Skeletal muscle satellite cell (primary cell): ENCODE measurements around the gene TMEM117.

Experiments used
- H3K27me3 ChIP-seq: 2 replicates; pipeline ENCODE4 v1.7.0; 2013; ENCODE audit warnings: low read length; ENCODE audit not compliant: control insufficient read depth, insufficient read depth
- H3K36me3 ChIP-seq: 2 replicates; pipeline ENCODE4 v1.7.0; 2013; ENCODE audit warnings: mild to moderate bottlenecking, control low read depth, low read length; ENCODE audit not compliant: insufficient read depth
- H3K4me1 ChIP-seq: 2 replicates; pipeline ENCODE4 v1.7.0; 2013; ENCODE audit warnings: low read length; ENCODE audit not compliant: control insufficient read depth, insufficient read depth
- H3K4me2 ChIP-seq: 2 replicates; pipeline ENCODE4 v1.7.0; 2013; ENCODE audit warnings: mild to moderate bottlenecking, low read length
- H3K4me3 ChIP-seq: 2 replicates; pipeline ENCODE4 v1.7.0; 2013; ENCODE audit warnings: low read length
- H3K9ac ChIP-seq: 2 replicates; pipeline ENCODE4 v1.7.0; 2013; ENCODE audit warnings: mild to moderate bottlenecking, low read depth, low read length, moderate library complexity
- H3K9me3 ChIP-seq: replicated peaks from 2 replicates; pipeline ENCODE4 v1.7.0; 2013; ENCODE audit warnings: mild to moderate bottlenecking, control low read depth, low read length

The TMEM117 gene

DNA sequence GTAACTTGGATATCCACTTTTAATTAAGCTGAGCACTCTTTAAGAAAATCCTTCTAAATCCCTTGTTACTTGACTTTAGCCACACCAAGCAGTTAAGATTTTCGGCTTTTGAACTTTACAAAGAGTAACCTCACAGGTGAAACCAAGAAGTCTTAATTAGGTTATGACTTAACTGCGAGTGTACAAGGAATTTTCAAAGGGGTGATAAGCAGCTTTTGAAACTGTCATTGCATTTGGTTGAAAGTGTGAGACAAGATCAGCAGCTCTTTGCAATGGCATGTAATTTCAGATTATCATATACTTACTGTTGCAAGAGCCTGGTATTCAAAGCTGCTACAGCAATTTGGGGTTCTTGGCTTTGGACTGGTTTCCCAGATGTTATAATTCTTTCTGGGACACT, 137.5 kb downstream of the TMEM117 start:
- H3K9ac ChIP-seq: no peak overlapping the region
- no peaks in the 10 kb centered on the region for H3K27me3 ChIP-seq
- H3K4me3 ChIP-seq: no peak overlapping the region
- H3K4me2 ChIP-seq: no peak overlapping the region
- H3K36me3 ChIP-seq: no peaks in the 10 kb centered on the region
- H3K9me3 ChIP-seq: no peaks in the 10 kb centered on the region
- H3K4me1 ChIP-seq: peaks cover 7% of the 10 kb centered on the region

DNA sequence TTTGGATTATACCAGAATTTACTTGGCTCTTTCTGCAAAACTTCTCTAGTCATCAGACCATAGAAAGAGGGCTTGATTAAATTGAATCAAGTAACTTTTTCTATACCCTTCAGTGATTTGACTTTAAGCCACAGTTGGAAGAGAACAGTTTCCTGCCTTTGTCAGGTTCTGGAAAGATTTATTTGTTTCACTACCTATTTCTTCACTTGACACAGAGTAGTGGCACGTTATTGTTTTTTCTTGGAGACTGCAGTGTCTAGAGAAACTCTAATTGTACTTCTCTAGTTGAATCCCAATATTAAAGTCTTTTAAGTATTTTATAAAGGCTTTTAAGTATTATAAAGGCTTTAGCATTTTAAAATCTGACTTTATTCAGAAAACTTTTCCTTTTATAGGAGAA, 138.1 kb downstream of the TMEM117 start:
- Histone ChIP-seq H3K9ac (no peak overlapping the region), H3K9me3 (no peaks in the 10 kb centered on the region), H3K4me3 (no peak overlapping the region), H3K4me2 (no peak overlapping the region), H3K36me3 (no peaks in the 10 kb centered on the region), H3K27me3 (no peaks in the 10 kb centered on the region), H3K4me1 (peaks cover 7% of the 10 kb centered on the region)

DNA sequence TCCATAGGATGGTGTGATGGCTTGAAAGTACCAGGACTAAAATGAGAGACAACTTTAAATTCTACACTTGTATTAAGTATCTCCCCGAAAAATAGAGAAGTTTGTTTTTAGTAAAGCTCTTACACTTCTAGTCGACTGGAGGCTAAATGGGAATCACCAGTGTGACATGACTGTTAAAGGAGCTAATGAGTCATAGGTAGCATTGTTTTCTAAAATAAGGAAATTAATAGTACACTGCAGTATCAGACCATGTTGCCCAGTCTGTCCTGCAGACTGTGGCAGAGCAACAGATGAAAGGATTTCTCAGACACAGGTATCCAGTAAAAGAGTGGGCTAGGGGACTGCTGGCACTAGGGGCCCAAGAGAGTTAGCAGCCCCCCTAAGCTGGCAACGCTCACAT, 140.1 kb downstream of the TMEM117 start:
- Histone ChIP-seq H3K4me2 (no peak overlapping the region), H3K9ac (no peak overlapping the region), H3K4me1 (no peaks in the 10 kb centered on the region), H3K27me3 (no peaks in the 10 kb centered on the region), H3K4me3 (no peak overlapping the region), H3K36me3 (no peaks in the 10 kb centered on the region), H3K9me3 (no peaks in the 10 kb centered on the region)

DNA sequence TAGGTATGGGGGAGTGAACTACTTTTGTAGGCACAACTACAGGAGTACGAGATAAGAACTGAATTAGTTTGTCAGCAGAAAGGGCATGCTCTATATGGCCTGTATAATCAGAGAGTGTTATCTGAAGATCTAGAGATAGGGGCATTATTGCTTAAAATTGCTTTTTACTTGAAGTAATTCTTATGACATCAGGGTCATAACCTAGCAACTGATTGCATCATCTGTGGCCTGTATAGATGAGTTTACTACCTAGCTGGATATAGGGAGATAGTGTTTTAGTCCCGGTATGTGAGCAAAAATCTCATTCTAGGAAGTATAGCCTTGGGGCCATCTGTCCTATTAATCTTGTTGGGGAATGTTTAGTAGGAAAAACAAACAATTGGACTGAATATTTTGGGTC, 142.7 kb downstream of the TMEM117 start:
- Histone ChIP-seq H3K4me1 (no peaks in the 10 kb centered on the region), H3K27me3 (no peaks in the 10 kb centered on the region), H3K36me3 (no peaks in the 10 kb centered on the region), H3K9ac (no peak overlapping the region), H3K4me3 (no peak overlapping the region), H3K4me2 (no peak overlapping the region), H3K9me3 (no peaks in the 10 kb centered on the region)

DNA sequence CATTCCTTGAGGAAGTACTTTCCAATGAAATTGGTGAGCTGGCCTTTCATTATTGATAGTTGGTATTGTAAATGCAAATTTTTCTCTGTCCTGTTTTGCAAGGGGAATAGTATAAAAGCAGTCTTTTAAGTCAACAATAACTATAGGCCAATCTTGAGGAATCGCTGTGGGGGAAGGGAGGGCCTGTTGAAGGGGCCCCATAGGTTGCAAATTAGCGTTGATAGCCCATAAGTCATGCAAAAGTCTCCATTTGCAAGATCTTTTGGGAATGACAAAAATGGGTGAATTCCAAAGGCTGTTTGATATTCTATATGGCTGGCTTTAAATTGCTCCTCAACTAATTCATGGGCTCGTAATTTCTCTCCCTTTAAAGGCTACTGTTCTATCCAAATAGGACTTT, 143.6 kb downstream of the TMEM117 start:
- Histone ChIP-seq H3K27me3 (no peaks in the 10 kb centered on the region), H3K4me1 (no peaks in the 10 kb centered on the region), H3K9ac (no peak overlapping the region), H3K9me3 (no peaks in the 10 kb centered on the region), H3K4me3 (no peak overlapping the region), H3K36me3 (no peaks in the 10 kb centered on the region), H3K4me2 (no peak overlapping the region)

DNA sequence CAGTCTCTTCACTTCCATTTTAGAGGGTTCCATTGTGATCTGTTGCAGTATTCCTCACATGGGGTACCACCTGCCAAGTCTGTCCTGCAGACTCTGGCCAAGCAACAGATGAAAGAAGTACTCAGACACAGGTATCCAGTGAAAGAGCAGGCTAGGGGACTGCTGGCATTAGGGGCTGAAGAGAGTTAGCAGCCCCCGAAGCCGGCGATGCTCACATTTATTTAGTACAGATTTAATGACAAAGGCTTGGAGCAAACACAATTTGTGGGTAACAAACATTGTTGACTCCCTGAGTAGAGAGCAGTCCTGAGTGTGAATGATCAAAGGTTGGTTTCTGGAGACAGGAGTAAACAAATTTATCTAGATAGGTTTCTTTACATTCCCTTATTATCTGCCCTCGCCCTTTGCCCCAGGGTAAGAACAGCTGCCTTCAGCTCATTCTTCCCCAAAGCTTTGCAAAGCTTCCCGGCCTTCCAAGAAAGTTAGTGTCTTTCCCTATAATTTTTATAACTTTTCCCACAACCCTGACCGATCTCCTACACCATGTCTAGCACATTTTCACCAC, 144.8 kb downstream of the TMEM117 start:
- Histone ChIP-seq H3K4me1 (no peaks in the 10 kb centered on the region), H3K9me3 (no peaks in the 10 kb centered on the region), H3K4me3 (no peak overlapping the region), H3K27me3 (no peaks in the 10 kb centered on the region), H3K9ac (no peak overlapping the region), H3K4me2 (no peak overlapping the region), H3K36me3 (no peaks in the 10 kb centered on the region)

DNA sequence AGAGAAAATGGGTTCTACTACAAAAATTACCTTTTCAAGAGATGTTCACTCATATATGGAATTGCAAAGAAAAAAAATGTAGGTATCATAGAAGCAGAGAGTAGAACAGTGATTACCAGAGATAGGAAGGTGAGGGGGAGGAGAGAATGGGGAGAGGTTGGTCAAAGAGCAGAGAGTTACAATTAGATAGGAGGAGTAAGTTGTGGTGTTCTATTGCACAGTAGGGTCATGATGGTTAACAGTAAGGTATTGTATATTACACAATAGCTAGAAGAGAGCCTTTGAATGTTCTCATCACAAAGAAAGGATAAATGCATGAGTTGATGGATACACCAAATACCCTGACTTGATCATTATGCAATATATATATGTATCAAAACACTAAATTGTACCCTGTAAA, 145.8 kb downstream of the TMEM117 start:
- no peaks in the 10 kb centered on the region for H3K4me1 ChIP-seq
- H3K4me3 ChIP-seq: no peak overlapping the region
- no peak overlapping the region for H3K9ac ChIP-seq
- no peaks in the 10 kb centered on the region for H3K27me3 ChIP-seq
- H3K36me3 ChIP-seq: no peaks in the 10 kb centered on the region
- H3K4me2 ChIP-seq: no peak overlapping the region
- H3K9me3 ChIP-seq: no peaks in the 10 kb centered on the region

DNA sequence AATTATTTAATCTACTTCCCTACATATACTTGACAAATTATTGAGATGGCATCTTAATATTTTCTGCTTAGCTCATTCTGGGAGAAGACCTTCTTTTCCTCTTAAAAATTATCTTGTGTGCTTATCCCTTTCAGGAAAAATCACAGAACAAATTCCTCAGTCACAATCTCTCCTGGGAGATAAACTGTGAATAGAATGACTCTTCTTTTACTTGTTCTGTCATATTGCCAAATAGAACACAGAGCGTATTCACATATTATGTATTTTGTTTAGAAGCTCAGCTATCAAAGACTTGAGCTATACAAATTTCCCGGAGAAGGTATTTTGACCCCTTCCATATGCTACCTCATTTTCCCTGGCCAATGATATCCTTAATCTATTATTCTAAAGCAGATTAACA, 146.7 kb downstream of the TMEM117 start:
- H3K4me2 ChIP-seq: no peak overlapping the region
- no peaks in the 10 kb centered on the region for H3K4me1 ChIP-seq
- no peak overlapping the region for H3K4me3 ChIP-seq
- no peak overlapping the region for H3K9ac ChIP-seq
- no peaks in the 10 kb centered on the region for H3K9me3 ChIP-seq
- H3K27me3 ChIP-seq: no peaks in the 10 kb centered on the region
- no peaks in the 10 kb centered on the region for H3K36me3 ChIP-seq

DNA sequence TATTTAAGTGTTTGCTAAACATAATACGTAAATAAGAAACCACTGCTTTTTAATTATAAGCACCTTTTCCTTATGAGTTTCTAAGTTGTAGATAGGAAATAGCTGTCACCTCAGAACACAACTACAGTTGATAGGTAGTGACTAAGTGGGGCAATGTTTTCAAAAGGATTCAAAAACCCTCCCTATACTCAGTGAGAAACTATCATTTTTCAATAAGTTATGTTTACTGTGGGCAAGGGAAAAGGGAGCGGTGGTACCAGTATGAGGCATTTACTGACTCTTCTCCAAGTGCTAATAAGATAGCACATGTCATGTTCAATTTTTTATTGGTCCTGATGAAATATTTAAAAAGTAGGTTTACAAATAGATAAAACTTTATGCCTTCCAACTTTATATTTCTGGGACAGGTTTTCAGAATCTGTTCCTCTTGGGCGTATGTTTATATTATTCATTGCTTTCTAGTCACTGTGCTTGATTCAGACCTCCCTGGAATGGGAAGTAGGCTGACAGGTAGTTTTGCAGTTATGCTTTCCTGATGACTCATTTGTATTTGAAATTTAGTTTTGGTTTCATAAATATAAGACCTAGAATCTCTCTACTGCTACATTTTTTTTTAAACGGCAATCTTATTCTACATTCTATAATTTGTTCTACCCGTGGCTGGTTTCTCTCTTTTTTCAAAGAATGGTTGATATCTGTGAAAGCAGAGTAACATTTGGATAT, 153.1 kb downstream of the TMEM117 start:
- Histone ChIP-seq H3K9me3 (no peaks in the 10 kb centered on the region), H3K4me2 (no peak overlapping the region), H3K4me3 (no peak overlapping the region), H3K4me1 (peaks cover 6% of the 10 kb centered on the region), H3K9ac (no peak overlapping the region), H3K27me3 (no peaks in the 10 kb centered on the region), H3K36me3 (no peaks in the 10 kb centered on the region)

DNA sequence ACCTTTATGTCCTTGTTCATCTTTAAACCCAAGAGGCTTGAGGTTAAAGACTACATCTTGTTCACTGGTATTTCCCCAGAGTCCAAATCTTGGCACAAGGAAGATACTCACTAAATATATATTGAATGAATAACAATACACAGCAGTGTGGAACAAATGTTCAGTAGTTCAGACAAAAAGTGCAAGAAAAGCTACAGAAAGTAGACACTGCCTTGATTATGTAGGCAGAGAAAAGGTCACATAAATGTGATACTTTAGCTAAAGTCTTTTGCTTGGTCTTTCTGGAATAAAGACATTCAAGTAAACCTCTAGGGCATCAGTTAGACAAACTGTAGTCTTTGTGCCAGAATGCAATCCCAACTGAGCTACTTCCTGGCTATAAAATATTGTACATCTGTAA, 157.0 kb downstream of the TMEM117 start:
- Histone ChIP-seq H3K4me1 (peaks cover 6% of the 10 kb centered on the region), H3K9ac (no peak overlapping the region)

DNA sequence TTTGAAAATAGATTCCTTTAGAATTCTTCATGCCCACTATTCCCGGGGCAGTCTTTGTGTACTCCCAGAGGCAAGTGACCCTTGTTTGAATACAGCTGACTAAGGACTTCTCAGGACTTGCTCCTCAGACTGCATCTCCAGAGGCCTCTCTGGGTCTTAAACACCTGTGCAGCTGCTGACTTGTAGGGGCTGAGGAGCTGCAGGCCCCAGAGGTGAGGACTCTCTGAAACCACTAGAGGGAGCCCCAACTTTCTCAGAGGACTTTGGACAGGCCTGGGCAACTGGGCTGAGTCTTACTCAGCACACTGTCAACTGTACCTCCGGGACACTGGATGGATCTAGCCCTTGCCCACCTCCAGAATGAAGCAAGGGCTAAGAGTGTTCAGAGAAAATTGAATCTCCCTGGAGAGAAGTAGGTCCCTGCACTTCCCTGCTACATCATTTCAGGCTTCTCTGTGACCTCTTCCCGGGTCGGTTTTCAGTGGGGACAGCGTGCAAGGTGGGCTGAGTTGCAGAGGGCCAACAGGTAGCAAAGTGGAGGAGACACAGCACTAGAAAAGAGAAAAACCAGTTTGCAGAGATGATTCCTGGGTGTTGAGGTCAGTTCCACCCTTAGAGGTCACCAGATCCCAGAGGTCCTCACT, 164.6 kb downstream of the TMEM117 start:
- no peaks in the 10 kb centered on the region for H3K9me3 ChIP-seq
- no peak overlapping the region for H3K9ac ChIP-seq
- H3K4me3 ChIP-seq: no peak overlapping the region
- H3K27me3 ChIP-seq: no peaks in the 10 kb centered on the region
- H3K36me3 ChIP-seq: no peaks in the 10 kb centered on the region
- no peaks in the 10 kb centered on the region for H3K4me1 ChIP-seq
- no peak overlapping the region for H3K4me2 ChIP-seq

More for the DNA sequence above, 157.0 kb downstream of the TMEM117 start:
- no peak overlapping the region for H3K4me3 ChIP-seq
- H3K27me3 ChIP-seq: no peaks in the 10 kb centered on the region
- no peak overlapping the region for H3K4me2 ChIP-seq
- no peaks in the 10 kb centered on the region for H3K9me3 ChIP-seq
- no peaks in the 10 kb centered on the region for H3K36me3 ChIP-seq

DNA sequence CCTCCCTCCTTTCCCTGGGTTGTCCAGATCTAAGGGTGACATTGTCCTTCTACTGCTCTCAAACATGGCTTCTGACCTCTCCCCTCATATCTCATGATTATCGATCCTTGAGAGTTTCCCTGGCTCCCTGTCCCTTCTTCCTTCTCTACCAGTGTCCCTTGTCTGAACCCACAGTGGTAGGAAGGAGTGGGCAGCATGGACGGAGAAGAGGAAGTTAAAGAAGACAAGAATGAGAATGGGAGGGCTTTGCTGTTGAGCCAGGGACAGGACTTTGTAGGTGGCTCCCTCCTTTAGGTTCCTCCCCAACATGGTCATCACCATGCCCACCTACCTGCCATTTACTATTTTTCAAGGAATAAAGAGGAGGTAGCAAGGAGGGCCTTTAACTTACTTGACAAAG, 166.7 kb downstream of the TMEM117 start:
- Histone ChIP-seq H3K9ac (no peak overlapping the region), H3K9me3 (no peaks in the 10 kb centered on the region), H3K4me2 (no peak overlapping the region), H3K4me3 (no peak overlapping the region), H3K27me3 (no peaks in the 10 kb centered on the region), H3K36me3 (no peaks in the 10 kb centered on the region), H3K4me1 (no peaks in the 10 kb centered on the region)
